GM18870 (cell line): ENCODE data around the gene FAM151A.

Source experiments
- ATAC-seq: cut with Tn5 transposase; IDR thresholded peaks from one replicate; pipeline ENCODE4 v1.9.1; 2021; ENCODE audit warnings: moderate library complexity; ENCODE audit not compliant: unreplicated experiment

The FAM151A gene

DNA sequence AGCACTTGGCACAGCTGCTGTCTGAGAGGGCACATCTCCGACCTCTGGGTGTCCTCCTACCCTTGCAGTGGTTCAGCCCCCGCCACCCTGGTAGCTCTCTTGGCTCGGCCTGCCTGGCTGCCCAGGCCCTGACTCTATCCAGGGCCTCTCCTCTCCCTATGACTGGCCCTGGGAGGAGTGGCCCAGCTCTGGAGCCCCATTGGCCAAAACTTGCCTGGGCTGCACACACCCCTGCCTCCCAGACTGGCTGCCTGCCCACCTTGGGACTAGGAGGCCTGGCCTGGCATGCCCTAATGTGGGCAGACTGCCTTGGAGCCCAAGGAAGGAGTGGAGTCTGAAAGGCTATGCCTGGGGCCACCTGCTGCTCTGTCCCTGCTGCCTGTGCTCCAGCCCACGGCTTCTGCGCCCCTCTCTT is 41.7 kb downstream of the FAM151A start:
- no peak for ATAC-seq

- no peak for ATAC-seq
These were observed 42.3 kb downstream of the FAM151A start for GRCh38 chr1:54580856-54581550.

DNA sequence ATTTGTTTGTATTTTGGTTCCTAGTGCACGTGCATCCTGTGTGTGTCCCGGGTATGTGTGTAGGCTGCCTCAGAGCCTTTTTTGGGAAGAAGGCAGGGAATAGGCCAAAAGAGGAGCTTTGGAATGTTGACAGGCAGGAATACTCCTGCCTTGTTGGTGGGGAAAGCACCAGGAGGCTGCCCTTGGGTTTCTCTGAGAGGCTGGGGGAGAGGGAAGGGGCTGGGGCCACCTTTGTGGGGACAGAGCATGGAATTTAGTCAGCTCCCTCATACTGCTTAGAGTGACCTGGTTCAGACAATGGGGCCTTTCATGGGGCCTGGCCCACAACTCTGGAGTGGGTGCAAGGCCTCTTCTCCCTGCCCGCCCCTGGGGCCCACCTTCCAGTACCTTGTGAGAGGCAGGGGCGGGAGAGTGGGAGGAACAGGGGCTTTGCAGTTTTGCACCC is 44.0 kb downstream of the FAM151A start:
- ATAC-seq = no peak

- ATAC-seq = no peak
These were observed 45.7 kb downstream of the FAM151A start for GRCh38 chr1:54577612-54578011.

GRCh38 chr1:54575605-54576290 is 47.6 kb downstream of the FAM151A start:
- ATAC-seq = no peak

DNA sequence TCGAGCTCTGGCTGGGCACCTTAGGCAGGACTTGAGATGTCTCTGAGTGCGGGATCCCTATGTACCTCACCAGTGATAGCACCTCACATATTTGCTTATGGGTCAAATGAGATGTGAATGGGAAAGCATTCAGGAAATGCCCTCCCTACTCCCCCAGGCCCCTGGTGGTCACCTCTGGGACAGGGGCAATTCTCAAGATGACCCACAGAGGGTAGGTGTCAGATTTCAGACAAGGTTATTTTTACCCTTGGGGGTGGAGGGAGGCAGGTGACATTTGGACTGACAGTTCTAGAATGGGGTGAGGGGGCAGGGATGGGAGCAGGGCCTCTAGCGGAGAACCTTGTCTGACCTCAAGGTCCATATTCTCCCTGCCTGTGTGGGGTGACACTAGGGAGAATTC is 48.2 kb downstream of the FAM151A start:
- ATAC-seq = no peak

DNA sequence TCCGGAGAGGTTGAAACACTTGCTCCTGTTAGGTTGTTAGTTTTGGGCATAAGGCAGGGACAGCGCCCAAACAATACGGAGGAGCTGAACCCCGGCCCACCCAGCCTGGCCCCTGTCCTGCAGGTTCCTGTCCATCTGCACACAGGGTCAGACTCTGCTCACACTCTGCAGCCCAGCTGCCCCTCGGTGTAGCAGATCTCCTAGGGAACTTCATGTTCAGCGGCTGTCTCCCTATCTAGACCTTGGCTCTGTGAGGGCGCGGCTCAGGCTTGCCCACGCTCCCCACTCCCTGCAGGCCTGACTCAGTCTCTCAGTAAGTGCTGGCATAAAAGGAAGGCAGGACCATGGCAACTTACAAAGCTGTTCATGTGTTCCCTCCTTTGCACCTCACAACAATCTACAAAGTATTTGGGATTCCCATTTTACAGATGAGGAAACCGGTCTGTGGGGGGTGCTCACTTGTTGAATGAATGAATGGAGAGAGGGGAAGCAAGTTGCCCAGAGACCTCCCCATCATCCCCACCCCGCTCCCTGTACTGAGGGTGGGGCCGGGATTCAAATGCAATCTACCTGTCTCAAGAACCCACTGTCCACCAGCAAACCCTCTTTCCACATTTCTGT is 49.1 kb downstream of the FAM151A start:
- no peak for ATAC-seq

DNA sequence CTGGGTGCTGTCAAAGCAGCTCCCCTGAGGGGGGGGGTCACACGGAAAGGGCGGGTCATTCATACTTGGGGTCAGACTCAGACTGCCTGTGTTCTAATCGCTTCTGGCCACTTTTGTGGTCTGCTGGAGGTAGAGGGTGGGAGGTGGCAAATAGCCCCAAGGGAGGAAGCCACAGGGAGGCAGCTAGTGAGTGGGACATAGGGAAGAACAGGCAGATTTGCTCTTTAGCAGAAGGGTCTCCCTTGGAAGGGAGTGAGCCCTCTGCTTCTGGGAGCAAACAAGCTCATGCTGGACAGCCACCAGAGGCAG is 50.8 kb downstream of the FAM151A start:
- ATAC-seq = no peak

- no peak for ATAC-seq
These were observed 51.4 kb downstream of the FAM151A start for GRCh38 chr1:54571803-54572541.

DNA sequence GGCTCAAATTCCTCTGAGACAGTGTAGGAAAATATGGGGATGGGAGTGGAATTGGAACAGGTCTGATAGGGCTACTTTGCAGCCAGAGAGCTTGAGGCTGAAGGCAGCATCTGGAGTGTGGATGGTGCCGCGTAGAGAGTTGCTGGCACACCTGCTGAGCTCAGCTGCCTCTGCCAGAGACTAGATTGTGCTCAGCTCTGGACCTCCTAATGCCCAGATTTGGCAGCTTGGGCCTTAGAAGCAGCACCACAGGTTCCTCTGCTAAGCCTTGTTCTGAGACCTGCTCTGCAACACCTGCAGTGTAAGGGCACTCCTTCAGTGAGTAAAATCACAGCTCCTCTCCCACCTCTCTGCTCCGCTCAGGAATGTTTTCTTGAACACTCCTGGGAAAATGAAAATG is 52.0 kb downstream of the FAM151A start:
- no peak for ATAC-seq

- ATAC-seq = no peak
These were observed 53.2 kb downstream of the FAM151A start for GRCh38 chr1:54570161-54570560.

DNA sequence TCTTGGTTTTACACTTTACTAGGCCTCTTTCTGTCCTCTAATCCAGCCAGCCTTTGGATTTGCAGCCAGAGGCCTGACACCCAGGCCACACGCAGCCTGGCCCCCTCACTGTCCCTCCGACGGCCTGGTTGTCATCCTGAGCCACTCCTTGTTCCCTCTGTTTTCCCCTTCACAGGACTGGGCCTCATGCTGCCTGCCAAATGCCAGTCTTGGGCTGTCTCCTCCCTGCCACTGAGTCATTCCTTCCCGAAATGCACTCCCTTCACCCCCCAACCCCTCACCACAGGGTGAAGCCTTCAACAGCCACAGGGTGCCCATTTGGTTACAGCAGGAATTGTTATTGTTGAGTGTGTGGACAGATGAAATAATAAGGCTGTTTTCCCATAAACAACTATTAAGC is 54.0 kb downstream of the FAM151A start:
- ATAC-seq = no peak

DNA sequence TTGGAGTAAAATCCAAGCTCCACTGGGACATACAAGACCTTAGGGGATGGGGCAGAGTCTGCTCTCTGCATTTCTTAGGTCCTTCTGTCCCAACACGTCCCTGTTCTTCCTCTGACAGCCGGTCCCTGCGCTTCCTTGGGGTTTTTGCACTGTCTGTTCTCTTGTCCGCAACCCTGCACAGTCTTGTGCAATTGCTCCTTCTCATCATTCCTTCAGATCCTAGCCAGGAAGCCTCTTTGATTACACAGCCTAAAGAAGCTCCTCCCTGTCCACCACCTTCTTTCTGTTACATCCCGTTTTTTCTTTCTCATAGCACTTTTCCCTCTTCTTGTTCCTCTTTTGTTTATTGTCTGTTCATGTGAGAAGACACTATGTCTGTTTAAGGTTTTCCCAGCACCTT is 55.4 kb downstream of the FAM151A start:
- ATAC-seq = no peak

DNA sequence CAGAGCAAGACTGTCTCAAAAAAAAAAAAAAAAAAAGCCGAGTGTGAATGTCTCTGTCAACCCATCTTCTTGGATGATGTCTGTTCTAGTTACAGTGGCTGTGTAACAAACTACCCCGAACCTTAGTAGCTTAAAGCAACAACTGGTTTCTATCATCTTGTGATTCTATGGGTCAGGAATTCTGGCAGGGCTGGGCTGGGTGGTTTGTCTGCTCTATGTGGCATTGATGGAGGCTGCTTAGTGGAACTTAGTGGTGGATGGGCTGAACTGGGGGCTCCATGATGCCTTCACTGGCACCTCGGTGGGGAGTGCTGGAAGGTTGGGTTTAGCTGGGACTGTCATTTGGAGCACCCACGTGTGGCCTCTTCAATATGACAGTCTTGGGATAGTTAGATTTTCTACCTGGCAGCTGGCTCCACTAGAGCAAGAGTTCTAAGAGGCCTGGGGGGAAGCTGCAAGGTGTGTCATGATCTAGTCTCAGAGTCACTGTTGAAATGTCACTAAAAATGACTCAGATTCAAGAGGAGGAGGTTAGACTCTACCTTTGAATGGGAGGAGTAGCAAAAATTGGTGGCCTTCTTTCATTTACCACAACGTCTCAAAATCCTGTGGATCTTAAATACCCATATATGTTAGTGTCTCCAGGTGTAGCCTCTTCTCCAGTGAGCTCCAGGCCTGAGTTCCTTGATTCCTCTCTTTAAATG is 56.7 kb downstream of the FAM151A start:
- no peak for ATAC-seq

- no peak for ATAC-seq
These were observed 58.2 kb downstream of the FAM151A start for GRCh38 chr1:54565113-54565501.

DNA sequence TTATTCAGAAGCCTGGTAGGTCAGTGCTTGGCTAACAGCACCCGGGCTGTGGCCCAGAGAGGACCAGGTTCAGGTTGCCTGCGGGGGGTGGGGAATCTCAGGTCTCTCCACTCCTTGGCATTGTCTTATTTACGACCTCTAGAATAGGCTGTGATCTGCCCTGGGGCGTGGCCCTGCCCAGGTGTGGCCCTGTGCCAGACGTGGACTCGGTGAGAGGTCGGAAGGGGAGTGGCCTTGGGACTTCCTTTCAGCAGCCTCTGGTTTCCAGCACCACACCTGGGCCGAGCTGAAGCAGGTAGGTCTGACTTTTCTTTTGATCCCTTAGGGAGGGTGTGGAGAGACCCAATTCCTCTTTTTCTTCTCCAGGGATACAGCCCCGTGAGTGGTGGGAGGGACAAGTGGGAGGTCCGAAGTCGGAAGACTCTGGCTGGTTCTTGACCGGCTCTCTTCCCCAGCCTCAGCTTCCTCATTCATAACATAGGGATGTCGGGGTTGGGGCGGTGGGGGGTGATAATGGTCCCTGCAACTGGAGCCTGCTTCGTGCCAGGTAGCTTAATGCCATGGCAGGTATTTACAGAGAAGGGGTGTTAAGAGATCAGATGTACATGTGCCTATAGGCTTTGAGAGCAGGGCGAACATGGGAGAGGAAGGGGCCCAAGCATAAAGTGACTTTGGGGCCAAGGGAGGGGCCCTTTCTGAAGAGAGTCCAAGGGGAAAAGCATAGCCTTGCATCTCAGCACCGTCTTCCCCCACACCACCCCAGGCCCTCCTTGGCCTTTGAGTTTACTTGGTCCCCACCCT is 58.8 kb downstream of the FAM151A start:
- no peak for ATAC-seq

DNA sequence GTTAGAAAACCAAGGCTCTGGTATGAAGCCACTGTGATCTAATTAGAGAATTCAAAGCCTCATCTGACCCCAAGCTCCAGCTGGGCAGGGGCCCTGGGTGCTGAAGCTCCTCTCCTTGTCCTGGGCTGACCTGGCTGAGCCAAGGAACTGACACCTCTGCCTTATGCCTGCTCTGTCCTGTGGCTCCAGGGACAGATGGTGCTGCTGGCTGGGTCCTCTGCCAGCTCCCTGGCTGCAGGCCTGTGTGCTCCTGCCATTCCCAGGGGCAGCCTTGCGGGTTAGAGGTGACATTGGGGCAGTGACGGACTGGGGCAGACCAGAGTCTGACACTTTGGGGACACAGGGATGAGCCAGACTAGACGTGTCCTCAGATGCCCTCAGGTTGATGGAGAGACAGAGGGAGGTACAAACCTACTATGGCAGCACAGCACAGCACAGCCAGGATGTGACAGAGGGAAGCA is 63.5 kb downstream of the FAM151A start:
- no peak for ATAC-seq
